ENCODE measurements around the gene CMYA5.

DNA sequence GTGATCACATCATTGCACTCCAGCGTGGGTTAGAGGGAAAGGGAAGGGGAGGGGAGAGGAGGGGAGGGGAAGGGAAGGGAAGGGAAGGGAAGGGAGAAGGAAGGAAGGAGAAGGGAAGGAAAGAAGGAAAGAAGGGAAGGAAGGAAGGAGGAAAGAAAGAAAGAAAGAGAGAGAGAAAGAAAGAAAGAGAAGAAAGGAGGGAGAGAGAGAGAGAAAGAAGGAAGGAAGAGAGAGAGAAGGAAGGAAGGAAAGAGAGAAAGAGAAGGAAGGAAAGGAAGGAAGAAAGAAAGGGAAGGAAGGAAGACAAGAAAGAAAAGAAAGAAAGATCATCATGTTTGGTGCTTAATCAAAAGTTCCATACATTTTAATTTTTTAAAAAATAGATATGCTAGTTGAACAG is 136.2 kb downstream of the CMYA5 start:
- TF ChIP-seq, protein P1, sequence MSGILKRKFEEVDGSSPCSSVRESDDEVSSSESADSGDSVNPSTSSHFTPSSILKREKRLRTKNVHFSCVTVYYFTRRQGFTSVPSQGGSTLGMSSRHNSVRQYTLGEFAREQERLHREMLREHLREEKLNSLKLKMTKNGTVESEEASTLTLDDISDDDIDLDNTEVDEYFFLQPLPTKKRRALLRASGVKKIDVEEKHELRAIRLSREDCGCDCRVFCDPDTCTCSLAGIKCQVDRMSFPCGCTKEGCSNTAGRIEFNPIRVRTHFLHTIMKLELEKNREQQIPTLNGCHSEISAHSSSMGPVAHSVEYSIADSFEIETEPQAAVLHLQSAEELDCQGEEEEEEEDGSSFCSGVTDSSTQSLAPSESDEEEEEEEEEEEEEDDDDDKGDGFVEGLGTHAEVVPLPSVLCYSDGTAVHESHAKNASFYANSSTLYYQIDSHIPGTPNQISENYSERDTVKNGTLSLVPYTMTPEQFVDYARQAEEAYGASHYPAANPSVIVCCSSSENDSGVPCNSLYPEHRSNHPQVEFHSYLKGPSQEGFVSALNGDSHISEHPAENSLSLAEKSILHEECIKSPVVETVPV (CRISPR knock-in tag; IDR thresholded peaks at IDR 0.05), result no peak
- no peak for TF ChIP-seq PPARA (CRISPR knock-in tag; IDR thresholded peaks at IDR 0.05; ENCODE audit: borderline replicate concordance)
- TF ChIP-seq, protein P2, sequence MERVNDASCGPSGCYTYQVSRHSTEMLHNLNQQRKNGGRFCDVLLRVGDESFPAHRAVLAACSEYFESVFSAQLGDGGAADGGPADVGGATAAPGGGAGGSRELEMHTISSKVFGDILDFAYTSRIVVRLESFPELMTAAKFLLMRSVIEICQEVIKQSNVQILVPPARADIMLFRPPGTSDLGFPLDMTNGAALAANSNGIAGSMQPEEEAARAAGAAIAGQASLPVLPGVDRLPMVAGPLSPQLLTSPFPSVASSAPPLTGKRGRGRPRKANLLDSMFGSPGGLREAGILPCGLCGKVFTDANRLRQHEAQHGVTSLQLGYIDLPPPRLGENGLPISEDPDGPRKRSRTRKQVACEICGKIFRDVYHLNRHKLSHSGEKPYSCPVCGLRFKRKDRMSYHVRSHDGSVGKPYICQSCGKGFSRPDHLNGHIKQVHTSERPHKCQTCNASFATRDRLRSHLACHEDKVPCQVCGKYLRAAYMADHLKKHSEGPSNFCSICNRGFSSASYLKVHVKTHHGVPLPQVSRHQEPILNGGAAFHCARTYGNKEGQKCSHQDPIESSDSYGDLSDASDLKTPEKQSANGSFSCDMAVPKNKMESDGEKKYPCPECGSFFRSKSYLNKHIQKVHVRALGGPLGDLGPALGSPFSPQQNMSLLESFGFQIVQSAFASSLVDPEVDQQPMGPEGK (CRISPR knock-in tag; IDR thresholded peaks at IDR 0.05; ENCODE audit: borderline replicate concordance), result no peak
- no peak for TF ChIP-seq TOX (CRISPR knock-in tag; IDR thresholded peaks at IDR 0.05; ENCODE audit: borderline replicate concordance)
- no peak for TF ChIP-seq TCF4 (CRISPR knock-in tag; IDR thresholded peaks at IDR 0.05; ENCODE audit: borderline replicate concordance)
